B cell (primary cell): ENCODE data around the gene HINFP.

Experiments used
- EZH2 ChIP-seq: IDR thresholded peaks from 2 replicates; pipeline ENCODE4 v1.6.1; 2012; ENCODE audit warnings: borderline replicate concordance, low read depth, mild to moderate bottlenecking, moderate library complexity, low read length; ENCODE audit not compliant: insufficient read depth, poor library complexity, severe bottlenecking
- TF ChIP-seq, protein P1 (sequence below): fragments of 200-600 bp; IDR thresholded peaks from one replicate; pipeline ENCODE4 v1.8.0; 2022; ENCODE audit warnings: antibody characterized with exemption, mild to moderate bottlenecking

GRCh38 chr11:119085437-119085847 is 35.9 kb upstream of the HINFP start:
- TF ChIP-seq, protein P1, sequence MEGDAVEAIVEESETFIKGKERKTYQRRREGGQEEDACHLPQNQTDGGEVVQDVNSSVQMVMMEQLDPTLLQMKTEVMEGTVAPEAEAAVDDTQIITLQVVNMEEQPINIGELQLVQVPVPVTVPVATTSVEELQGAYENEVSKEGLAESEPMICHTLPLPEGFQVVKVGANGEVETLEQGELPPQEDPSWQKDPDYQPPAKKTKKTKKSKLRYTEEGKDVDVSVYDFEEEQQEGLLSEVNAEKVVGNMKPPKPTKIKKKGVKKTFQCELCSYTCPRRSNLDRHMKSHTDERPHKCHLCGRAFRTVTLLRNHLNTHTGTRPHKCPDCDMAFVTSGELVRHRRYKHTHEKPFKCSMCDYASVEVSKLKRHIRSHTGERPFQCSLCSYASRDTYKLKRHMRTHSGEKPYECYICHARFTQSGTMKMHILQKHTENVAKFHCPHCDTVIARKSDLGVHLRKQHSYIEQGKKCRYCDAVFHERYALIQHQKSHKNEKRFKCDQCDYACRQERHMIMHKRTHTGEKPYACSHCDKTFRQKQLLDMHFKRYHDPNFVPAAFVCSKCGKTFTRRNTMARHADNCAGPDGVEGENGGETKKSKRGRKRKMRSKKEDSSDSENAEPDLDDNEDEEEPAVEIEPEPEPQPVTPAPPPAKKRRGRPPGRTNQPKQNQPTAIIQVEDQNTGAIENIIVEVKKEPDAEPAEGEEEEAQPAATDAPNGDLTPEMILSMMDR, result no peak
- no peak for TF ChIP-seq EZH2
